Osteocyte (in vitro differentiated cells): ENCODE measurements around the gene KIF18B. TPM values are rescaled to one million over a fixed set of nuclear protein-coding genes. Genes with fewer than 3 reads are reported as not detected.

Experiments used
- DNase-seq: peaks from one replicate; pipeline ENCODE4 v3.0.0; 2021; ENCODE audit warnings: mixed read lengths; ENCODE audit not compliant: unreplicated experiment; ENCODE audit errors: extremely low spot score
- H3K27ac Mint-ChIP-seq: one replicate; pipeline ENCODE4 v1.8.0; 2021; ENCODE audit warnings: mild to moderate bottlenecking, mixed read lengths; ENCODE audit not compliant: unreplicated experiment
- H3K27me3 Mint-ChIP-seq: one replicate; pipeline ENCODE4 v1.8.0; 2021; ENCODE audit warnings: mixed read lengths; ENCODE audit not compliant: unreplicated experiment
- H3K36me3 Mint-ChIP-seq: one replicate; pipeline ENCODE4 v1.8.0; 2021; ENCODE audit warnings: mixed read lengths; ENCODE audit not compliant: unreplicated experiment
- H3K4me1 Mint-ChIP-seq: one replicate; pipeline ENCODE4 v1.8.0; 2021; ENCODE audit warnings: mixed read lengths; ENCODE audit not compliant: unreplicated experiment
- H3K4me3 Mint-ChIP-seq: one replicate; pipeline ENCODE4 v1.8.0; 2021; ENCODE audit warnings: mild to moderate bottlenecking, moderate library complexity, mixed read lengths; ENCODE audit not compliant: unreplicated experiment
- H3K9me3 Mint-ChIP-seq: one replicate; pipeline ENCODE4 v1.8.0; 2021; ENCODE audit warnings: mixed read lengths; ENCODE audit not compliant: unreplicated experiment
- total RNA-seq: library from RNA; stranded (reverse); gene quantifications from 2 replicates; pipeline ENCODE4 v1.2.1, GENCODE V29; 2021
- TF ChIP-seq, protein P1 (sequence below): fragments of 200-600 bp; sonication (generic); IDR thresholded peaks from 2 replicates; pipeline ENCODE4 v1.5.0; 2021; ENCODE audit warnings: antibody characterized with exemption, mild to moderate bottlenecking, moderate library complexity

Gene KIF18B
- total RNA-seq, 1 donor from 2014 or later, result 6.9 TPM

DNA sequence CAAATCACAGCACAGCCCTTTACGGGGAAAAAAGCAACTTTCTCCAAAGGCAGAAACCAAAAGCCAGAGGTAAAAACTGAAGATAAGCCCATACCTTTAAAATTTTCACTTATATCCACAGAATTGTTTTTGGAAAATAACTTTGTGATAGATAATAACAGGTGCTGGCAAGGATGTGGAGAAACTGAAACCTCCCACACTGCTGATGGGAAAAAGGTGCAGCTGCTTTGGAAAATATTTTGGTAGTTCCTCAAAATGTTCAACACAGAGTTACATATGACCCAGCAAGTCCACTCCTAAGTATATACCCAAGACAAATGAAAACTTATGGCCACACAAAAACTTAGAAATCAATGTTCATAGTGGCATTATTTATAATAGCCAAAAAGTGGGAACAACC lies 60.6 kb downstream of the KIF18B start:
- Mint-ChIP-seq H3K27ac (no peak overlapping the region), H3K4me1 (no peaks in the 10 kb centered on the region), H3K27me3 (no peaks in the 10 kb centered on the region), H3K36me3 (peaks cover 31% of the 10 kb centered on the region), H3K9me3 (no peaks in the 10 kb centered on the region), H3K4me3 (no peak overlapping the region)
- TF ChIP-seq, protein P1, sequence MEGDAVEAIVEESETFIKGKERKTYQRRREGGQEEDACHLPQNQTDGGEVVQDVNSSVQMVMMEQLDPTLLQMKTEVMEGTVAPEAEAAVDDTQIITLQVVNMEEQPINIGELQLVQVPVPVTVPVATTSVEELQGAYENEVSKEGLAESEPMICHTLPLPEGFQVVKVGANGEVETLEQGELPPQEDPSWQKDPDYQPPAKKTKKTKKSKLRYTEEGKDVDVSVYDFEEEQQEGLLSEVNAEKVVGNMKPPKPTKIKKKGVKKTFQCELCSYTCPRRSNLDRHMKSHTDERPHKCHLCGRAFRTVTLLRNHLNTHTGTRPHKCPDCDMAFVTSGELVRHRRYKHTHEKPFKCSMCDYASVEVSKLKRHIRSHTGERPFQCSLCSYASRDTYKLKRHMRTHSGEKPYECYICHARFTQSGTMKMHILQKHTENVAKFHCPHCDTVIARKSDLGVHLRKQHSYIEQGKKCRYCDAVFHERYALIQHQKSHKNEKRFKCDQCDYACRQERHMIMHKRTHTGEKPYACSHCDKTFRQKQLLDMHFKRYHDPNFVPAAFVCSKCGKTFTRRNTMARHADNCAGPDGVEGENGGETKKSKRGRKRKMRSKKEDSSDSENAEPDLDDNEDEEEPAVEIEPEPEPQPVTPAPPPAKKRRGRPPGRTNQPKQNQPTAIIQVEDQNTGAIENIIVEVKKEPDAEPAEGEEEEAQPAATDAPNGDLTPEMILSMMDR, result no peak
- DNase-seq, result no peak

DNA sequence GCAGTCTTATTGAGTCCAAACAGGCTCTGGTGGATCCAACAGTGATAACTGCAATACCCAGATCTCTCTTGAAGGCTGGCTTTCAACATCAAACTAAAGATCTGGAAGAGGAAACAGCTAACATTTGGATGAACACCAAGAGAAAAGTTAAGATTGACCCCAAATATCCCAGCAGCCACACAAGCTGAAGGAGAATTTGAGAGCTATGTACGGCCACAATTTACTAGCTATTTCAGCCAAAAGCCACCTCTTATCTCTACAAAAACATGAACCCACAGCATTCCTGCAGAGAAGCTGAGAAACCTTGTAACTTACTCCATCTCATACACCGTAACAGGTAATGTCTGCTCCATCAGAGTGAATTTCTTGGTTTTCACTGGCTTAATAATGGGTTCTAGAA lies 62.6 kb downstream of the KIF18B start:
- no peak overlapping the region for H3K27ac Mint-ChIP-seq
- H3K9me3 Mint-ChIP-seq, result no peaks in the 10 kb centered on the region
- H3K4me3 Mint-ChIP-seq, result no peak overlapping the region
- TF ChIP-seq, protein P1, result no peak
- H3K4me1 Mint-ChIP-seq, result no peaks in the 10 kb centered on the region
- DNase-seq, result no peak
- peaks cover 34% of the 10 kb centered on the region for H3K36me3 Mint-ChIP-seq
- H3K27me3 Mint-ChIP-seq, result no peaks in the 10 kb centered on the region

DNA sequence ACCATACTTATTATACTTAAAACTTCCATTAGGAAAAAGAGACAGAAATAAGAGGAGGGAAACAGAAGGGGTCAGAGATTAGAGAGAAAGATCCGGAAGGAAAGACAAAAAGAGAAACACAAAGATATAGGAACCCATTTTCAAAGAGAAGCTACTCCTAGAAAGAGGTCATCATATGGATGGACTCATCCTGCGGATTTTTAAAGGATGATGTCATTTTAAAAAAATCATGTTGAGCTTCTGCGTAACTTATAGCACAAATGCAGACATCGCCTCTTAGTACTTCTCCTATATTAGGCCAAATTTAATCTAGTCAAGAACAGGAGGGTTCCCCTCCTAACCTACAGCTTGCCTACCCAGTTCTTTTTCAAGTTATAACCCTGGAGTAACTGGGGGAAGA lies 66.4 kb downstream of the KIF18B start:
- Mint-ChIP-seq H3K4me3 (no peak overlapping the region), H3K27me3 (no peaks in the 10 kb centered on the region), H3K4me1 (no peaks in the 10 kb centered on the region), H3K36me3 (peaks cover 43% of the 10 kb centered on the region), H3K9me3 (no peaks in the 10 kb centered on the region), H3K27ac (no peak overlapping the region)
- TF ChIP-seq, protein P1, result no peak
- no peak for DNase-seq

DNA sequence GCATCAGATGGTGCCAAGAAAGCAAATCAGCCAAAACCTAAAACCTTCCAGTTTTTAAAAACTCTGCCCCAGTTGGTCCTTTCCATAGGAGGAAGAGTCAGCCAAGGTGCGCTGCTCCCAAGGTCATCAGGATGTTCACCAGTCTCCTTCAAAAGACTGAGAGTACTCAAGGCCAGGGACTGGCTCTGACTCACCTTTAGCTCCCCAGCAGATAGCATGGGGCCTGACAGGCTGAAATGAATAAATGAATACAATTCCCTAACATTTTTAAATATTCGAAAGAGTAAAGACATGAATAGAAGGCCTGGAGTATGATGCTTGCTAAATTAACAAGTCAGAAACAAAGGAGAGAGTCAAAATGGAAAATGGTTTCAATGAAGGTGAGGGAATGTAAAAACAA lies 67.5 kb downstream of the KIF18B start:
- H3K4me3 Mint-ChIP-seq, result no peak overlapping the region
- DNase-seq, result no peak
- no peaks in the 10 kb centered on the region for H3K9me3 Mint-ChIP-seq
- TF ChIP-seq, protein P1, result no peak
- no peaks in the 10 kb centered on the region for H3K4me1 Mint-ChIP-seq
- no peak overlapping the region for H3K27ac Mint-ChIP-seq
- H3K36me3 Mint-ChIP-seq, result peaks cover 45% of the 10 kb centered on the region
- H3K27me3 Mint-ChIP-seq, result no peaks in the 10 kb centered on the region

DNA sequence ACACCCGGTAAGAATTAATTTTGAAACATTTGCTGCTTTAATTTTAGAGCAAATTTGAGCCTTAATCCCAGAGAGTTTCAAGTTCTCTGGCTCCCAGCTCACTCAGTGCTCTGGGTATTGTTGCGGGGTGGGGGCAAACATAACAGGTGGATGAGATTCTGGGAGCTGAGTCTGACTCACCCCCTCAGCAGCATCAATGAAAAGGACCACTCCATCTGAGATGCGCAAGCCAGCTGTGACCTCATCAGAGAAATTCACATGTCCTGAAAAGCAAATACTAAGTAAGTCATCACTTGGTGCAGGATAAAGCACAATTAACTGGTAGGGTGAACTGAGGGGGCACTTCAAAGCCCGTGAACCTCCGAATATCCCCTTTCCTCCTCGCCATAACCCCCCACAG lies 68.2 kb downstream of the KIF18B start:
- Mint-ChIP-seq H3K36me3 (peaks cover 42% of the 10 kb centered on the region), H3K9me3 (no peaks in the 10 kb centered on the region), H3K27ac (no peak overlapping the region), H3K27me3 (no peaks in the 10 kb centered on the region), H3K4me1 (no peaks in the 10 kb centered on the region), H3K4me3 (no peak overlapping the region)
- TF ChIP-seq, protein P1, result no peak
- no peak for DNase-seq
